Activated T-cell treated with anti-CD3 and anti-CD28 coated beads for 4 hours (primary cell): Measurements from ENCODE around the gene SPAG5.

ENCODE experiments used
- DNase-seq: peaks from one replicate; pipeline ENCODE4 v3.0.0-alpha.2; 2020

The SPAG5 gene

GRCh38 chr17:28570716-28571360 lies 28.0 kb downstream of the SPAG5 start:
- DNase-seq, result no peak

- DNase-seq, result no peak
These were observed 29.4 kb downstream of the SPAG5 start for GRCh38 chr17:28569446-28569845.

- no peak for DNase-seq
These were observed 31.2 kb downstream of the SPAG5 start for GRCh38 chr17:28567604-28568003.

- DNase-seq, result no peak
These were observed 35.4 kb downstream of the SPAG5 start for GRCh38 chr17:28563475-28563874.

GRCh38 chr17:28555022-28555421 lies 43.8 kb downstream of the SPAG5 start:
- DNase-seq, result no peak

GRCh38 chr17:28554565-28554964 lies 44.3 kb downstream of the SPAG5 start:
- DNase-seq, result no peak

GRCh38 chr17:28553000-28553505 lies 45.8 kb downstream of the SPAG5 start:
- DNase-seq, result no peak

- peak; percentile 67 for DNase-seq
These were observed 46.4 kb downstream of the SPAG5 start, which contains the start of gene UNC119 for GRCh38 chr17:28552176-28552999. UNC119 (minus strand) TSS chr17:28552624; CDS start chr17:28552557, 67 bp downstream.

GRCh38 chr17:28551421-28552175 lies 47.2 kb downstream of the SPAG5 start:
- DNase-seq, result no peak

- DNase-seq, result no peak
These were observed 48.0 kb downstream of the SPAG5 start for GRCh38 chr17:28550858-28551257.

- no peak for DNase-seq
These were observed 49.3 kb downstream of the SPAG5 start for GRCh38 chr17:28549236-28550132.

GRCh38 chr17:28548417-28549130 lies 50.3 kb downstream of the SPAG5 start:
- no peak for DNase-seq

- peak; percentile 37 for DNase-seq
These were observed 51.0 kb downstream of the SPAG5 start for GRCh38 chr17:28547623-28548416.

GRCh38 chr17:28547096-28547622 lies 51.7 kb downstream of the SPAG5 start:
- no peak for DNase-seq

GRCh38 chr17:28545787-28546415 lies 52.9 kb downstream of the SPAG5 start:
- DNase-seq, result no peak

- DNase-seq, result no peak
These were observed 53.7 kb downstream of the SPAG5 start for GRCh38 chr17:28545141-28545503.

GRCh38 chr17:28544402-28545140 lies 54.3 kb downstream of the SPAG5 start:
- DNase-seq, result no peak

- no peak for DNase-seq
These were observed 57.4 kb downstream of the SPAG5 start for GRCh38 chr17:28541439-28541838.

GRCh38 chr17:28540231-28540630 lies 58.6 kb downstream of the SPAG5 start:
- DNase-seq, result no peak
